Rectal smooth muscle tissue (tissue), 1 donor: ENCODE measurements around the gene GUCY2D.
"Not testable (repeated sequence)": the region's sequence is repeated elsewhere in the genome, so short reads cannot be mapped to it uniquely, and the experiment has no call there.

Source experiments
- H3K27ac ChIP-seq: one replicate; pipeline ENCODE4 v1.7.0; 2013; ENCODE audit warnings: low read depth, low read length, inconsistent platforms
- H3K27me3 ChIP-seq: one replicate; pipeline ENCODE4 v1.7.0; 2013; ENCODE audit warnings: low read length; ENCODE audit not compliant: control insufficient read depth, insufficient read depth
- H3K36me3 ChIP-seq: one replicate; pipeline ENCODE4 v1.7.0; 2013; ENCODE audit warnings: low read length; ENCODE audit not compliant: control insufficient read depth, insufficient read depth
- H3K4me1 ChIP-seq: one replicate; pipeline ENCODE4 v1.7.0; 2013; ENCODE audit warnings: low read length; ENCODE audit not compliant: control insufficient read depth, insufficient read depth
- H3K4me3 ChIP-seq: one replicate; pipeline ENCODE4 v1.7.0; 2013; ENCODE audit warnings: low read length
- H3K9ac ChIP-seq: one replicate; pipeline ENCODE4 v1.7.0; 2013; ENCODE audit warnings: low read length

The GUCY2D gene

GRCh38 chr17:8057691-8058114, 55.3 kb downstream of the GUCY2D start:
- Histone ChIP-seq H3K36me3 (no peaks in the 10 kb centered on the region), H3K9ac (no peak overlapping the region), H3K4me3 (no peak overlapping the region), H3K4me1 (no peaks in the 10 kb centered on the region), H3K27ac (no peak overlapping the region), H3K27me3 (peaks cover 5% of the 10 kb centered on the region)

- Histone ChIP-seq H3K27ac (no peak overlapping the region), H3K36me3 (no peaks in the 10 kb centered on the region), H3K4me1 (no peaks in the 10 kb centered on the region), H3K9ac (no peak overlapping the region), H3K4me3 (no peak overlapping the region), H3K27me3 (peaks cover 5% of the 10 kb centered on the region)
Observed at GRCh38 chr17:8059131-8059530, 56.7 kb downstream of the GUCY2D start.

DNA sequence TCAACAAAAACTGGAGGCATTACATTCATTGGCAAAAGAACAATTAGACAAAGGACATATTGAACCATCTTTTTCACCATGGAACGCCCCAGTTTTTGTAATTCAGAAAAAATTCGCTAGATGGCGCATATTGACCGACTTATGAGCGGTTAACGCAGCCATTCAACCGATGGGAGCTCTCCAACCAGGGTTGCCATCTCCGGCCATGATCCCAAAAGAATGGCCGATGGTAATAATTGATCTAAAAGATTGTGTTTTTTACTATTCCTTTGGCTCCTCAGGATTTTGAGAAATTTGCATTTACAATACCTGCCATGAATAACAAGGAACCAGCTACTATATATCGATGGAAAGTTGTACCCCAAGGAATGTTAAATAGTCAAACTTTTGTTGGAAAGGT, 57.9 kb downstream of the GUCY2D start:
- peaks cover 5% of the 10 kb centered on the region for H3K27me3 ChIP-seq
- H3K4me1 ChIP-seq, result no peaks in the 10 kb centered on the region
- no peak overlapping the region for H3K9ac ChIP-seq
- H3K36me3 ChIP-seq, result no peaks in the 10 kb centered on the region
- H3K27ac ChIP-seq, result no peak overlapping the region
- H3K4me3 ChIP-seq, result no peak overlapping the region

GRCh38 chr17:8061851-8062250, 59.4 kb downstream of the GUCY2D start:
- H3K36me3 ChIP-seq, H3K4me1 ChIP-seq, H3K4me3 ChIP-seq, H3K9ac ChIP-seq, H3K27ac ChIP-seq, H3K27me3 ChIP-seq: not testable (repeated sequence)

- Histone ChIP-seq H3K27ac (no peak overlapping the region), H3K4me3 (peak overlapping the region; percentile 17), H3K27me3 (no peaks in the 10 kb centered on the region), H3K9ac (no peak overlapping the region), H3K36me3 (no peaks in the 10 kb centered on the region), H3K4me1 (no peaks in the 10 kb centered on the region)
Observed at GRCh38 chr17:8062435-8062806, 60.0 kb downstream of the GUCY2D start.

GRCh38 chr17:8062807-8063483, 60.5 kb downstream of the GUCY2D start:
- H3K27ac ChIP-seq, result no peak overlapping the region
- H3K9ac ChIP-seq, result no peak overlapping the region
- peak overlapping the region; percentile 17 for H3K4me3 ChIP-seq
- no peaks in the 10 kb centered on the region for H3K36me3 ChIP-seq
- no peaks in the 10 kb centered on the region for H3K27me3 ChIP-seq
- no peaks in the 10 kb centered on the region for H3K4me1 ChIP-seq

DNA sequence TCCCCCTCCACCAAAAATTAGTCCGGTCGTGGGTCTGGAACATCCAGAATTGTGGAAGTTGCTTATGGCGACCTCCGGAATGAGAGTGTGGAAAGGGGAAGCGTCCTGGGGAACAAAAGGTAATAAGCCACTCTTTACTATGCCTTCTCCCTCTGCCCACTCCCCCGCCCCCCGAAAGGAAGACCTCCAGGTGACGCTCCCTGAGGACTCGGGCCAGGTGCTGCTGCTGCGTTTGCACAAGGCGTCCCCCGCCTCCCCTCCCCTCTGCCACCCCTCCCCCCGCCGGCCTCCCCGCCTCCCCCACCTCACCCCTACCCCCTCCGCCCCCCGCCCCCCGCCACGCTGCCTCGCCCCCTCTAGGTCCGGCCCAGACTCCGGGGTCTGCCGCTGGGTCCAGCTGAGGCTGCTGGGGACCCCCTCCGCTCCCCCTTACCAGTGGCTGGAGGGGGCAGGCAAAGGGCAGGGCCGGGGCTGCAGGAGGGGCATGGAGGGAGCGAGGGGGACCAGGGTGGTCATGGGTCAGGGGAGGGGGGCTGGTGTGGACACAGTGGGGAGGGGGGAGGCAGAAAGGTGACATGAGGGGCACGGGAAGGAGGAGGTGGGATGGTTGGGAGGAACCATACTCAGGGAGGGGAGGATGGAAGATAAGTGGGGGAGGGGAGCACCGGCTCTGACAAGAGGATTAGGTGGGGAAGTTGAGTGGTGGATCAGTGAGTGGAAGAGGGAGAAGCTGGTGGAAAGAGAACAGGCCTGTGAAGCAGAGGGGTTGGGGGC, 61.5 kb downstream of the GUCY2D start:
- Histone ChIP-seq H3K27ac (no peak overlapping the region), H3K27me3 (no peaks in the 10 kb centered on the region), H3K4me3 (peak overlapping the region; percentile 17), H3K9ac (no peak overlapping the region), H3K36me3 (no peaks in the 10 kb centered on the region), H3K4me1 (no peaks in the 10 kb centered on the region)

DNA sequence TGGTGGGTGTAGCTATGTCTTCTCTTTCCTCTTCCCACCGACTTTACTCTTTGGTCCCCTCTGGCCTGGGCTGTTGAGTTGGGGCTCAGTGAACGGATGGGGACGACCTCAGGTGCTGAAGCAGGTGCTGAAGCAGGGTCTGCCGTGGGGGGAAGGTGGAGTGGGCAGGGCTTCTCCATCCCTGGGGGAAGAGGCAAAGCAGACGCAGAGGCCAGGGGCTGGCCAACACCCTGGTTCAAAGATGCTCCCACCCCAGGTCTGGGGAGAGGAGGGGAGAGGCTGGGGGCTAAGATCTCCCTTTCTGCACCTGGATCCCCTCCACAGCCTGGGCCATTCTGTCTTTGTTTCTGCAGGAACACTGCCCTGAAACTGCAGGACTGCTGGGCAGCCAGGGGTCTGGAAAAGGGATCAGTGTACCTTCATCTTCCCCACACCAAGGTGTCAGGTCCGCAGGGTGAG, 62.2 kb downstream of the GUCY2D start:
- H3K4me3 ChIP-seq, result no peak overlapping the region
- H3K4me1 ChIP-seq, result no peaks in the 10 kb centered on the region
- H3K36me3 ChIP-seq, result no peaks in the 10 kb centered on the region
- H3K9ac ChIP-seq, result no peak overlapping the region
- H3K27ac ChIP-seq, result no peak overlapping the region
- no peaks in the 10 kb centered on the region for H3K27me3 ChIP-seq

DNA sequence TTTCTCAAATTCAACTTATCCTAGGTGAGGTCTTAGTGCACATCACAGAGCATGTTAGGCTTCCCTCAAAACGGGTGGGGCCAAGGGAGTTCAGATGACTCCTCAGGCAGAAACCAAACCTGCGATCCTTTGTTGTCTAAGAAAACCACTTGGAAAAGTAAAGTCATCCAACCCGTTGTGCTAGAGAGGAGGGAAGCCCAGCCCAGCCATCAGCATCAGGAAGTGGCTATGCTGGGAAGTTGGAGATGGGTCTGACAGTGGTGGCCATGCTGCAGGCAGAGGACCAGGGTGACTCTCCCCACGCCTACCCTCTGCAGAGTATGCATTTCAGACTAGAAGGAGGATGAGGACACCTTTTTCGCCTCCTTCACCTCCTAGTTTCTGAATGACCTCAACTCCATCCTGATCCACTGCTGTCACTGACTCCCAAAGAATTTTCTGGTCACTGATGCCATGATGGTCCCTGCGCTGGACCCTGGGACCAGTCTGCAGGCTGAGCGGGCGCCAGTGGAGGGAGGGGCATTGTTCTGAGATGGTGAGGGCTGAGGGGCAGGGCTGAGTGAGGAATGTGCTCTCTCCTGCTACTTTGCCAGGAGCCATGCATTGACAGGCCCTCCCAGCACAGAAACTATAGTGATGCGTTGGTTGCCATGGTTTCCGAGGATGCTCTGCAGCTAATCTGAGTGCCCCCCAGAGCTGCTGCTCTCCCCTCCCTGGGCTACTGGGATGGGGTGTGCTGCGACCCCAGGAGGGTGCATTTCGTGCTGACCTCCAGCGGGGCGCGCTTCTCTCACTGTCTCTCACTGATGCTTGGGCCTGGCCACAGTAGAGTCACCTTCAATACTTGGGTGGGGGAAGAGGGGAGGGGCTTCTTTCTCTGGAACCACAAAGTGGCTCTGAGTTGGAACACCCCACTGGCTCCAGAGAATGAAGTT, 64.7 kb downstream of the GUCY2D start:
- H3K27me3 ChIP-seq, result peaks cover 4% of the 10 kb centered on the region
- H3K4me3 ChIP-seq, result no peak overlapping the region
- H3K9ac ChIP-seq, result no peak overlapping the region
- H3K4me1 ChIP-seq, result no peaks in the 10 kb centered on the region
- H3K27ac ChIP-seq, result no peak overlapping the region
- no peaks in the 10 kb centered on the region for H3K36me3 ChIP-seq

DNA sequence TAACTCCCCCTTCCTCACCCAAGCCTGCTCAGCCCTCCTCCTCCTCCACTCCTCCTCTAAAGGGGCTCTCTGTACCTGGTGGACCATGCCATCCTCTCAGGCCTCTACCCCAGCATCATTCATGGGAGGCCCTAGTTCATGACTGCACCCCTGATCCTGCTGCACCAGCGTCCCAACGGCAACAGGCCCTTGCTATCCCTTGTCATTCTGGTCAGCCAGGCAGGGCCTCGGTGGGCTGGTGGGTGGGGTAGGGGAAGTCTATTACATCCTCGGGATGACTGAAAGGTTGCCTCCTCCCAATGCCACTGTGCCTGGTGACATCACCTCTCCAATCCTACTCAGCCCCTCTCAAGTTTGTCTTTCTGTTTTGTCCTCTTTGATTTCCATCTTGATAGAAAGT, 65.4 kb downstream of the GUCY2D start:
- Histone ChIP-seq H3K27ac (no peak overlapping the region), H3K36me3 (no peaks in the 10 kb centered on the region), H3K27me3 (peaks cover 8% of the 10 kb centered on the region), H3K4me1 (no peaks in the 10 kb centered on the region), H3K4me3 (no peak overlapping the region), H3K9ac (no peak overlapping the region)

DNA sequence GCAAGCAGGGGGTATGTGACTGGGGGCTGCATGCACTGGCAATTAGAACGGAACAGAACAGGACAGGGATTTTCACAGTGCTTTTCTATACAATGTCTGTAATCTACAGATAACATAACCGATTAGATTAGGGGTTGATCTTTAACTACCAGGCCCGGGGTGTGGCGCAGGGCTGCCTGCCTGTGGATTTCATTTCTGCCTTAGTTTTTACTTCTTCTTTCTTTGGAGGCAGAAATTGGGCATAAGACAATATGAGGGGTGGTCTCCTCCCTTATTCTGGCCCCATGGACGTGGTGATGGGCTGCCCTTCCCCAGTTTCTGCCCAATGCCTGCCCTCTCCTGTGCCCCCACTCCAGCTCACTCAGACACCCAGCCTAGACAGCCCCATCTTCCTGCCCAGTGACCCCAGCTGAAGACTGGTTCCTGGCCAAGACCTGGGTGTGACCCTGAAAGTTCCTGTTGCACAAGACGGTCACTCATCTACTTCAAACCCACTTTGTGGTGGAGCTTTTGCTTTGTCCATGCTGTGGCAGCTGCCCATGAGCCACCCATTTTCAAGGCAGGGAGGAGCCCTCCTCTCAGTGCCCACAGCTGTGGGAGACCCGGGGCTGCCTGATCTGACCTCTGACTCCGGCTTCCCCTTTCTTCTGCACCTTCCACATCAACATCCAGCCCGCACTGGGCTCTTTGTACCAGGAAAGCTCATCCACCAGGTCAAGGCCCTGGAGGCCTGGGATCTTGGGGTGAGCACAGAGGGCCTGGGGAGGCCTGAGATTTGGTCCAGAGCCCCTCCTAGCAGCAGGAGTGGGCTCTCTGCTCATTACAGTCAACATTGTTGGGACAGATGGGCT, 66.5 kb downstream of the GUCY2D start:
- H3K27ac ChIP-seq, result no peak overlapping the region
- peaks cover 18% of the 10 kb centered on the region for H3K27me3 ChIP-seq
- H3K9ac ChIP-seq, result no peak overlapping the region
- no peak overlapping the region for H3K4me3 ChIP-seq
- no peaks in the 10 kb centered on the region for H3K4me1 ChIP-seq
- no peaks in the 10 kb centered on the region for H3K36me3 ChIP-seq

GRCh38 chr17:8069587-8069860, 67.1 kb downstream of the GUCY2D start:
- Histone ChIP-seq H3K36me3 (no peaks in the 10 kb centered on the region), H3K9ac (no peak overlapping the region), H3K4me3 (no peak overlapping the region), H3K4me1 (no peaks in the 10 kb centered on the region), H3K27me3 (peaks cover 23% of the 10 kb centered on the region), H3K27ac (no peak overlapping the region)
